GM12872 (cell line): Measurements from ENCODE around the gene SPINK9.

Source experiments
- TF ChIP-seq, protein P1 (sequence below): IDR thresholded peaks from 3 replicates; pipeline ENCODE4 v1.5.1; 2011; ENCODE audit warnings: low read depth, mild to moderate bottlenecking, low read length, moderate library complexity; ENCODE audit not compliant: insufficient read depth

SPINK9 gene

DNA sequence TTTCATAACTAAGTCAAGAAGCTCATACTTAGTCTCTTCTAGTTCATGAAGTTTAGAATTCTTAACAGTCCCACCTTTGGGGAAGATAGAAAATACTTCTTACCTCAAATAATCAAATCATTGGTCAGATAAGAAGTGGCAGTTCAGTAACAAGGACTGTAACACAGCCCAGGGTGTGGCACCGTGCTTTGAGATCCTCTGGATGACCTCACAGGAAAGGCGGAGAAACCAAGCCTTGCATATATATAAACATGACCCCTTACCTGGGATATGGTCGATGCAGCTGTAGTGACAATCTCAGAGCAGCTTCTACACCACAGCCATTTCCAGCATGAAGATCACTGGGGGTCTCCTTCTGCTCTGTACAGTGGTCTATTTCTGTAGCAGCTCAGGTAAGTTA lies 23.2 kb upstream of the SPINK9 start, which contains the start of gene SPINK7:
Gene SPINK7 (plus strand): TSS at position 271 of the 400 bp plus-strand sequence. CDS start 61 bp downstream, at position 332.
- TF ChIP-seq, protein P1, sequence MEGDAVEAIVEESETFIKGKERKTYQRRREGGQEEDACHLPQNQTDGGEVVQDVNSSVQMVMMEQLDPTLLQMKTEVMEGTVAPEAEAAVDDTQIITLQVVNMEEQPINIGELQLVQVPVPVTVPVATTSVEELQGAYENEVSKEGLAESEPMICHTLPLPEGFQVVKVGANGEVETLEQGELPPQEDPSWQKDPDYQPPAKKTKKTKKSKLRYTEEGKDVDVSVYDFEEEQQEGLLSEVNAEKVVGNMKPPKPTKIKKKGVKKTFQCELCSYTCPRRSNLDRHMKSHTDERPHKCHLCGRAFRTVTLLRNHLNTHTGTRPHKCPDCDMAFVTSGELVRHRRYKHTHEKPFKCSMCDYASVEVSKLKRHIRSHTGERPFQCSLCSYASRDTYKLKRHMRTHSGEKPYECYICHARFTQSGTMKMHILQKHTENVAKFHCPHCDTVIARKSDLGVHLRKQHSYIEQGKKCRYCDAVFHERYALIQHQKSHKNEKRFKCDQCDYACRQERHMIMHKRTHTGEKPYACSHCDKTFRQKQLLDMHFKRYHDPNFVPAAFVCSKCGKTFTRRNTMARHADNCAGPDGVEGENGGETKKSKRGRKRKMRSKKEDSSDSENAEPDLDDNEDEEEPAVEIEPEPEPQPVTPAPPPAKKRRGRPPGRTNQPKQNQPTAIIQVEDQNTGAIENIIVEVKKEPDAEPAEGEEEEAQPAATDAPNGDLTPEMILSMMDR, result no peak

DNA sequence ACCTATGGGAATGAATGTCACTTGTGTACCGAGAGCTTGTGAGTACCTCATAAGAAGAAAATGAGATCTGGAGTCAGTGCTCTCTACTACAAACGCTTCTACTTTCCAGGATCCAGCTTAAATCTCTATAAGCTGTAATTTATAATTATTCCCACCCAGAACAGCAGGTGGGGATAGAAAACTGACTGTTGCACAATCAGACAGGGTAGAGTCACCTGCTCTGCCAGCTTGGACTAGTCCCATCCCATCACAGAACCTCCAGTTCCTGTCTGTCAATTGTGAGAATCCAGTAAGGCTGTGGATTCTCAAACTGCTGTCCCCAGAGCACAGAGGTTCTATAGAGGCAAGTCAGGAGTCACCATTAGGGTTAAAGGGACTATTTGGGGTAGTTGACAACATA lies 21.2 kb upstream of the SPINK9 start:
- TF ChIP-seq, protein P1, result no peak

DNA sequence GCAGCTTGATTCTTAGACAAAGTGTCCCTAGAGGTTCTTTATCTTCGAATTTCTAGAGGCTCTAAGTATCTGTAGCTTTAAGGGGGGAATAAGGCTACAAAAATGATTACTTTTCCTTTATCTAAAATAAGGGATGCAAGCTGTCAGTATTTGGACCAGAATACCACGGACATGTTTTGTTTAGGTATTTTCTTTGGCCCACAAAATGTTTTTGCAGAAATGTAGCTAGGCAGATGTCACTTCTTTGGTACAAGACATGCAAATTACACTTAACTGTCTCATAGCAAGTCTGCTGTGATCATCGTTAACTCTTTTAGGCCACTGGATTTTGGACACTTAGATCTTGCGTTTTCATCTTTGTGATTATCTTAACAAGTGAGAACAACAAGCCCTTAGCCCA lies 20.6 kb upstream of the SPINK9 start:
- TF ChIP-seq, protein P1, result no peak

DNA sequence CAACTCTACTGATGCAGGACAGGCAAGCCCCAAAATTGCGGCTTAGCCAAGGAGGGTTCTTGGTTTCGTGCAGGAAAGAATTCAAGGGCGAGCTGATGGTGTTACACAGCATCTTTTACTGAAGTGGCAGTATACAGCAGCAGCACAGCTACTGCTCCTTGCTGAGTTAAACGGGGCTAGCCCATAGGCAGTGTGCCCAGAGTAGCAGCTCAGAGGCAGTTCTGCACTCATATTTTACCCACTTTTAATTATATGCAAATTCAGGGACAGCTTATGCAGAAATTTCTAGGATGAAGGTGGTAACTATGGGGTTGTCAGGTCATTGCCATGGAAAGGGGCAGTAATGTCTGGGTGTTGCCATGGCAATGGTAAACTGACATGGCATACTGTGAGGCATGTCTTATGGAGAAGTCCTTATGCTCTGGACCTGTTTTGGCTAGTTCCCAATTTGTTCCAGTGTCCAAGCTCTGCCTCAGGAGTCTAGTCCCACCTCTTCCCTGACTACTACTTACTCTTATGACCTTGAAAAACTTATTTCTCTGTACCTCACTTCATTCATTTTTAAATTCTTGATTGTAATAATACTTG lies 2.0 kb upstream of the SPINK9 start:
- TF ChIP-seq, protein P1, result no peak

DNA sequence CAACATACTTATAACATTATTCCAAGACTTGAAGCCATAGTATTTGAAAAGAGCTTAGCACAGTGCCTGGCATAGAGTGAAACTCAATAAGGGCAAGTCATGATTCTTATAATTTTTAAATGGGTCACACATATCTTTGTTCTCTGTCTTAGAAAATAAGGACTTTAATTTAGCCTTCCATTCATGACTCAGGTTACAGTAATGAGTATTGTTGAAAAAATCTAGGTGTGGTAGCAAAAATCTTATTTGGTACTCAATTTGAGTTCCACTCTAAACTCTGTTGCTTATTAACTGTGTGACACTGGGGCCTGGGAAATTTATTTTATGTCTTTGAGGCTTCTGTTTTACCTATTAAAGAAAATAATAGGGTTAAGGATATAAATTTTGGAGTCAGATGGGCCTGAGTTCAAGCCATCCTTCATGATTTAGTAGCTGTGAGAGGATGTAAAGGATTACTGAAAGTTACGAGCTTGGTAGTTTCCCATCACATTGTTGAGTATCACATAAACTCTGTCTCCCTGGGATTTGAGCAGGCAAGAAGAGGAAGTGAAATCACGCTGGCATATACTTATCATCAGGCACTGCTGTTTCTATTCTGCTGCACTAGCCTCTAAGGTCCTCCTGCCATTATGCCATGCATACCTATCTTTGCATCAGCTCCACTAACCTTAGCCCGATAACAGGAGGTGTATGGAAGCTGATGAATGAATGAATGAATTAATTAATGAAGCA lies 1.5 kb downstream of the SPINK9 start:
- TF ChIP-seq, protein P1, result no peak

DNA sequence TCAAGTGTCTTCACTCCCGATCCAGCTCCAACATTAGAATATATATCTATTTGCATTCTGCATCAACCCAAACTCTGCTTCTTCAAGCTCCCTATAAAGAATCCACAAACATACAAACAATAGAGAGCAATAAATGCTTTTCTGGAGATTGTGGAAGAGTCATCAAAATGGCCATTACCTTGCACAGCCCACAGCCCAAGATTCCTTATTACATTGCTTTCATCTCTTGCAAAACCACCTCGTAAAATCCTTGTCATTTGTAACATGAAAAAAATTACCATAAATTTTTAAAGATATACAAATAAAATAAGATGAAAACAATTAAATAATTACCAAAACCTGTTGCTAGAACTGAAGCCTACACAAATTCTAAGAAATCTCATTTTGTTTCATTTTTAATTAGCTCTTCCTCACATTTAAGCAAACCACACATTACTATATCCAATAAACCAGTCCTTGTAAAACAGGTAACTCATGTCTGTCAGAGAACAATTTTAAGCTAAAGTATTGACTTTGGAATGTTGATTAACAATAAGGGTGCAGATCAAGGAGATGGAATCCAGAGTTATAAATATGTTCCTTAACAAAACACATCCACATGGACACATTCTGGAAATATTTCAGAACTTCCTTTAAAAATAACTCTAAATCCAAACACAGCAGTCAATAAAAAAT lies 7.1 kb downstream of the SPINK9 start:
- TF ChIP-seq, protein P1, result no peak

DNA sequence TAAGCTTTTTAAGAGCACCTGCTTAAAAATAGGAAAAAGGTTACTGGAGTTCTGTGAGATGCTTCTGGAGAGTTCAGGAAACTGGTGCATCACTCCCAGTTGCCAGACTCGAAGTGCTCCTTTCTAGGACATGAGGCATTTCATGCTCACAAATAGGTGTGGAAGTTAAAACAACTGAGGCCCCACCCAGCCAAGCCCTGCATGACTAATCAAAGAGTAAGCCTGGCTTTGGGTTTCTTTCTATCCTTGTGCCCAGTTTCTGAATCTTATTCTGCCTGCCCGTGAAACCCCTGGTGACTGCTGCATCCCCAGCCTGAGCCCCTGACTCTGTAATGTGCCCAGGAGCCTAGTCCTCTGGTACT lies 7.7 kb downstream of the SPINK9 start:
- TF ChIP-seq, protein P1, result no peak
